ENCODE measurements around the gene TIGAR. TPM values are rescaled to one million over a fixed set of nuclear protein-coding genes. Genes with fewer than 3 reads are reported as not detected.

TIGAR gene
- polyA plus RNA-seq, 1 donor from 2014 or later: 10.0 TPM

DNA sequence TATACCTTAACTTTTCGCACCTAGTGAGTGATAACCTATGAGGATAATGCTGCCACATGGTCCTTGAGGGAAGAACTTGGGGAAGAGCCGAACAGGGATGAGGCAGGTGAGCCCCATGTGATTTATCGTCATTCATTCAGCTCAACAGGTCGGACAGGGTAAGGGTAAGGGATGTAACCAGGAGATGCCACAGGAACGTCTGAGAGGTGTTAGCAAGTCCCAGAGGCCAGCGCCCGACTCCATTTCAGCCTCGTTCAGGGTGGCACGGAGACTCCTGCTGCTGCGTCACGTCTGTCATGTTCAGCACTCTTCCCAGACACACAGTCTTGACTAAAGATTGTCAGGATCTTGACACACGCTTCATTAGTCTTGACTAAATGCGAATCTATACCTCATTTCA, 23.4 kb upstream of the TIGAR start:
- peaks cover 4% of the 10 kb centered on the region for H3K36me3 ChIP-seq (ENCODE audit: insufficient read depth, low read length)

DNA sequence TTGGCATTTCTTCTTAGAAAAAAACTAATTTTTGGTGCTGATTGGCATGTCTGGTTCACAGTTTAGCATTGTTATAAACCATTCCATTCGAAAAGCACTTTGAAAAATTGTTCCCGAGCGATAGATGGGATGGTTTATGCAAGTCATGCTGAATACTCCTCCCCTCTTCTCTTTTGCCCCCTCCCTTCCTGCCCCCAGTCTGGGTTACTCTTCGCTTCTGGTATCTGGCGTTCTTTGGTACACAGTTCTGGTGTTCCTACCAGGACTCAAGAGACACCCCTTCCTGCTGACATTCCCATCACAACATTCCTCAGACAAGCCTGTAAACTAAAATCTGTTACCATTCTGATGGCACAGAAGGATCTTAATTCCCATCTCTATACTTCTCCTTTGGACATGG, 20.1 kb upstream of the TIGAR start:
- Histone ChIP-seq H3K4me3 (ENCODE audit: low read length) (no peak overlapping the region), H3K9ac (ENCODE audit: low read length) (no peak overlapping the region), H3K79me2 (replicated peaks; ENCODE audit: insufficient read depth, low read length) (no peaks in the 10 kb centered on the region), H3K27me3 (ENCODE audit: insufficient read depth, low read depth, low read length) (no peaks in the 10 kb centered on the region), H3K27ac (ENCODE audit: low read length) (no peak overlapping the region), H3K9me2 (ENCODE audit: insufficient read depth, low read length) (no peaks in the 10 kb centered on the region), H3K4me2 (ENCODE audit: low read length) (no peak overlapping the region), H4K20me1 (ENCODE audit: insufficient read depth) (no peaks in the 10 kb centered on the region), H3K9me3 (ENCODE audit: low read length) (no peaks in the 10 kb centered on the region), H2AFZ (ENCODE audit: low read depth, low read length) (no peak overlapping the region), H3F3A (ENCODE audit: insufficient read depth, low read length, poor library complexity, severe bottlenecking) (no peaks in the 10 kb centered on the region), H3K36me3 (ENCODE audit: insufficient read depth, low read length) (peaks cover 4% of the 10 kb centered on the region)
- no peak for TF ChIP-seq EP300 (conservative IDR thresholded peaks at IDR 0.05; ENCODE audit: poor library complexity, severe bottlenecking)
- TF ChIP-seq MXI1 (conservative IDR thresholded peaks at IDR 0.05; ENCODE audit: poor library complexity, severe bottlenecking): no peak
- TF ChIP-seq EZH2 (IDR thresholded peaks at IDR 0.05; ENCODE audit: borderline replicate concordance, insufficient read depth, low read length, poor library complexity, severe bottlenecking): no peak
- TF ChIP-seq, protein P1, sequence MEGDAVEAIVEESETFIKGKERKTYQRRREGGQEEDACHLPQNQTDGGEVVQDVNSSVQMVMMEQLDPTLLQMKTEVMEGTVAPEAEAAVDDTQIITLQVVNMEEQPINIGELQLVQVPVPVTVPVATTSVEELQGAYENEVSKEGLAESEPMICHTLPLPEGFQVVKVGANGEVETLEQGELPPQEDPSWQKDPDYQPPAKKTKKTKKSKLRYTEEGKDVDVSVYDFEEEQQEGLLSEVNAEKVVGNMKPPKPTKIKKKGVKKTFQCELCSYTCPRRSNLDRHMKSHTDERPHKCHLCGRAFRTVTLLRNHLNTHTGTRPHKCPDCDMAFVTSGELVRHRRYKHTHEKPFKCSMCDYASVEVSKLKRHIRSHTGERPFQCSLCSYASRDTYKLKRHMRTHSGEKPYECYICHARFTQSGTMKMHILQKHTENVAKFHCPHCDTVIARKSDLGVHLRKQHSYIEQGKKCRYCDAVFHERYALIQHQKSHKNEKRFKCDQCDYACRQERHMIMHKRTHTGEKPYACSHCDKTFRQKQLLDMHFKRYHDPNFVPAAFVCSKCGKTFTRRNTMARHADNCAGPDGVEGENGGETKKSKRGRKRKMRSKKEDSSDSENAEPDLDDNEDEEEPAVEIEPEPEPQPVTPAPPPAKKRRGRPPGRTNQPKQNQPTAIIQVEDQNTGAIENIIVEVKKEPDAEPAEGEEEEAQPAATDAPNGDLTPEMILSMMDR (IDR thresholded peaks at IDR 0.05; ENCODE audit: poor library complexity, severe bottlenecking): no peak
- no peak for TF ChIP-seq TAF1 (IDR thresholded peaks at IDR 0.05; ENCODE audit: low read depth)
- TF ChIP-seq, protein P2, sequence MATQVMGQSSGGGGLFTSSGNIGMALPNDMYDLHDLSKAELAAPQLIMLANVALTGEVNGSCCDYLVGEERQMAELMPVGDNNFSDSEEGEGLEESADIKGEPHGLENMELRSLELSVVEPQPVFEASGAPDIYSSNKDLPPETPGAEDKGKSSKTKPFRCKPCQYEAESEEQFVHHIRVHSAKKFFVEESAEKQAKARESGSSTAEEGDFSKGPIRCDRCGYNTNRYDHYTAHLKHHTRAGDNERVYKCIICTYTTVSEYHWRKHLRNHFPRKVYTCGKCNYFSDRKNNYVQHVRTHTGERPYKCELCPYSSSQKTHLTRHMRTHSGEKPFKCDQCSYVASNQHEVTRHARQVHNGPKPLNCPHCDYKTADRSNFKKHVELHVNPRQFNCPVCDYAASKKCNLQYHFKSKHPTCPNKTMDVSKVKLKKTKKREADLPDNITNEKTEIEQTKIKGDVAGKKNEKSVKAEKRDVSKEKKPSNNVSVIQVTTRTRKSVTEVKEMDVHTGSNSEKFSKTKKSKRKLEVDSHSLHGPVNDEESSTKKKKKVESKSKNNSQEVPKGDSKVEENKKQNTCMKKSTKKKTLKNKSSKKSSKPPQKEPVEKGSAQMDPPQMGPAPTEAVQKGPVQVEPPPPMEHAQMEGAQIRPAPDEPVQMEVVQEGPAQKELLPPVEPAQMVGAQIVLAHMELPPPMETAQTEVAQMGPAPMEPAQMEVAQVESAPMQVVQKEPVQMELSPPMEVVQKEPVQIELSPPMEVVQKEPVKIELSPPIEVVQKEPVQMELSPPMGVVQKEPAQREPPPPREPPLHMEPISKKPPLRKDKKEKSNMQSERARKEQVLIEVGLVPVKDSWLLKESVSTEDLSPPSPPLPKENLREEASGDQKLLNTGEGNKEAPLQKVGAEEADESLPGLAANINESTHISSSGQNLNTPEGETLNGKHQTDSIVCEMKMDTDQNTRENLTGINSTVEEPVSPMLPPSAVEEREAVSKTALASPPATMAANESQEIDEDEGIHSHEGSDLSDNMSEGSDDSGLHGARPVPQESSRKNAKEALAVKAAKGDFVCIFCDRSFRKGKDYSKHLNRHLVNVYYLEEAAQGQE (IDR thresholded peaks at IDR 0.05; ENCODE audit: borderline replicate concordance): no peak
- TF ChIP-seq POLR2AphosphoS5 (IDR thresholded peaks at IDR 0.05): no peak
- no peak for TF ChIP-seq SMC3 (conservative IDR thresholded peaks at IDR 0.05; ENCODE audit: poor library complexity)
- TF ChIP-seq RAD21 (conservative IDR thresholded peaks at IDR 0.05): no peak

More for the DNA sequence above, 23.4 kb upstream of the TIGAR start:
- Histone ChIP-seq H3K27ac (ENCODE audit: low read length) (no peak overlapping the region), H3K79me2 (replicated peaks; ENCODE audit: insufficient read depth, low read length) (no peaks in the 10 kb centered on the region), H3K27me3 (ENCODE audit: insufficient read depth, low read depth, low read length) (no peaks in the 10 kb centered on the region), H2AFZ (ENCODE audit: low read depth, low read length) (no peak overlapping the region), H3K4me3 (ENCODE audit: low read length) (no peak overlapping the region), H3K9me3 (ENCODE audit: low read length) (no peaks in the 10 kb centered on the region), H3F3A (ENCODE audit: insufficient read depth, low read length, poor library complexity, severe bottlenecking) (no peaks in the 10 kb centered on the region), H3K9ac (ENCODE audit: low read length) (no peak overlapping the region), H3K4me2 (ENCODE audit: low read length) (no peak overlapping the region), H4K20me1 (ENCODE audit: insufficient read depth) (no peaks in the 10 kb centered on the region), H3K9me2 (ENCODE audit: insufficient read depth, low read length) (no peaks in the 10 kb centered on the region)
- no peak for TF ChIP-seq RAD21 (conservative IDR thresholded peaks at IDR 0.05)
- TF ChIP-seq POLR2AphosphoS5 (IDR thresholded peaks at IDR 0.05): no peak
- TF ChIP-seq TAF1 (IDR thresholded peaks at IDR 0.05; ENCODE audit: low read depth): no peak
- no peak for TF ChIP-seq EZH2 (IDR thresholded peaks at IDR 0.05; ENCODE audit: borderline replicate concordance, insufficient read depth, low read length, poor library complexity, severe bottlenecking)
- TF ChIP-seq, protein P2 (IDR thresholded peaks at IDR 0.05; ENCODE audit: borderline replicate concordance): no peak
- no peak for TF ChIP-seq EP300 (conservative IDR thresholded peaks at IDR 0.05; ENCODE audit: poor library complexity, severe bottlenecking)
- no peak for TF ChIP-seq SMC3 (conservative IDR thresholded peaks at IDR 0.05; ENCODE audit: poor library complexity)
- TF ChIP-seq, protein P1 (IDR thresholded peaks at IDR 0.05; ENCODE audit: poor library complexity, severe bottlenecking): no peak
- TF ChIP-seq MXI1 (conservative IDR thresholded peaks at IDR 0.05; ENCODE audit: poor library complexity, severe bottlenecking): no peak
